GM12865 (cell line): ENCODE measurements around the gene ZNF316.

ENCODE experiments used
- DNase-seq: peaks from one replicate; pipeline ENCODE4 v3.0.0; 2010; ENCODE audit warnings: low read depth
- H3K4me3 ChIP-seq: 2 replicates; pipeline ENCODE4 v1.5.1; 2011; ENCODE audit warnings: mild to moderate bottlenecking, low read depth, low read length, control low read depth
- TF ChIP-seq, protein P1 (sequence below): IDR thresholded peaks from 2 replicates; pipeline ENCODE4 v1.5.1; 2011; ENCODE audit warnings: low read length, control low read depth, low read depth, inconsistent platforms; ENCODE audit not compliant: insufficient read depth; ENCODE audit errors: missing control alignments

Gene ZNF316

DNA sequence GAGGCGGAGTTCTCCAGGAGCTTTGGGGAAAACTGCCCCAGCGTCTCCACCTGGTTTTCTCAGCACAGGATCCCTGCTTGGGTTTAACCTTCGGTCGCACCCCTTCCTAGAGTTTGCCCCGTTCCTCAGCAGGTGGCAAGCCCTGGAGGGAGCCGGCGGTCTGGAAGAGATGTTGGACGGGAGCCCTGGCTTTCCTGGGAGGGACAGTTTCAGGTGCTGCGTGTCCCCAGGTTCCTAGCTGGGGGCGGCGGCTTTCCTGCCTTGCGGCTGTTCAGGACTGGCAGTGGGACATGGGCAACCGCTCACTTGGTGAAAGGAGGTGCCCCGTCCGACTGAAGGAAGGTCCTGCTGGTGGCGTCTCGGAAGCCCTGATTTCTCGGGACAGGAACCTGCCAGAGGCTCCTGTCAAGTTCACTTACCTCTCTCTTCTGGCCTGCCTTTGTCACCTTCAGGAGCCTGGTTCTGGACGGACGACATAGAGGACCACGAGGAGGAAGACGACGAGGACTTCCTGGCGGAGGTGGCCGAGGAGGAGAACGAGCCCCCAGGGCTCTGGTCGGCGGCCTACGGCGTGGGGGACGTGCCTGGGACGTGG lies 14.8 kb downstream of the ZNF316 start:
- no peak for DNase-seq
- no peak overlapping the region for H3K4me3 ChIP-seq
- TF ChIP-seq, protein P1, sequence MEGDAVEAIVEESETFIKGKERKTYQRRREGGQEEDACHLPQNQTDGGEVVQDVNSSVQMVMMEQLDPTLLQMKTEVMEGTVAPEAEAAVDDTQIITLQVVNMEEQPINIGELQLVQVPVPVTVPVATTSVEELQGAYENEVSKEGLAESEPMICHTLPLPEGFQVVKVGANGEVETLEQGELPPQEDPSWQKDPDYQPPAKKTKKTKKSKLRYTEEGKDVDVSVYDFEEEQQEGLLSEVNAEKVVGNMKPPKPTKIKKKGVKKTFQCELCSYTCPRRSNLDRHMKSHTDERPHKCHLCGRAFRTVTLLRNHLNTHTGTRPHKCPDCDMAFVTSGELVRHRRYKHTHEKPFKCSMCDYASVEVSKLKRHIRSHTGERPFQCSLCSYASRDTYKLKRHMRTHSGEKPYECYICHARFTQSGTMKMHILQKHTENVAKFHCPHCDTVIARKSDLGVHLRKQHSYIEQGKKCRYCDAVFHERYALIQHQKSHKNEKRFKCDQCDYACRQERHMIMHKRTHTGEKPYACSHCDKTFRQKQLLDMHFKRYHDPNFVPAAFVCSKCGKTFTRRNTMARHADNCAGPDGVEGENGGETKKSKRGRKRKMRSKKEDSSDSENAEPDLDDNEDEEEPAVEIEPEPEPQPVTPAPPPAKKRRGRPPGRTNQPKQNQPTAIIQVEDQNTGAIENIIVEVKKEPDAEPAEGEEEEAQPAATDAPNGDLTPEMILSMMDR = no peak

DNA sequence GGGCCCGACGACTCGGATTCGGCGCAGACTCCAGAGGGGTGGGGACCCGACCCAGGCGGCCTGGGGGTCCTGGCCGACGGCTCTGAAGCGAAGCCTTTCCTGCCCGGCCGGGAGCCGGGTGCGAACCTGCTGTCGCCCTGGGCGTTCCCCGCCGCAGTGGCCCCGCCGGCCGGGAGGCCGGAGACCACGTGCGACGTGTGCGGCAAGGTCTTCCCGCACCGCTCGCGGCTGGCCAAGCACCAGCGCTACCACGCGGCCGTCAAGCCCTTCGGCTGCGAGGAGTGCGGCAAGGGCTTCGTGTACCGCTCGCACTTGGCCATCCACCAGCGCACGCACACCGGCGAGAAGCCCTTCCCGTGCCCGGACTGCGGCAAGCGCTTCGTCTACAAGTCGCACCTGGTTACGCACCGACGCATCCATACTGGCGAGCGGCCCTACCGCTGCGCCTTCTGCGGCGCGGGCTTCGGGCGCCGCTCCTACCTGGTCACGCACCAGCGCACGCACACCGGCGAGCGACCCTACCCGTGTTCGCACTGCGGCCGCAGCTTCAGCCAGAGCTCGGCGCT lies 15.4 kb downstream of the ZNF316 start:
- no peak for DNase-seq
- H3K4me3 ChIP-seq = no peak overlapping the region
- TF ChIP-seq, protein P1 = no peak

DNA sequence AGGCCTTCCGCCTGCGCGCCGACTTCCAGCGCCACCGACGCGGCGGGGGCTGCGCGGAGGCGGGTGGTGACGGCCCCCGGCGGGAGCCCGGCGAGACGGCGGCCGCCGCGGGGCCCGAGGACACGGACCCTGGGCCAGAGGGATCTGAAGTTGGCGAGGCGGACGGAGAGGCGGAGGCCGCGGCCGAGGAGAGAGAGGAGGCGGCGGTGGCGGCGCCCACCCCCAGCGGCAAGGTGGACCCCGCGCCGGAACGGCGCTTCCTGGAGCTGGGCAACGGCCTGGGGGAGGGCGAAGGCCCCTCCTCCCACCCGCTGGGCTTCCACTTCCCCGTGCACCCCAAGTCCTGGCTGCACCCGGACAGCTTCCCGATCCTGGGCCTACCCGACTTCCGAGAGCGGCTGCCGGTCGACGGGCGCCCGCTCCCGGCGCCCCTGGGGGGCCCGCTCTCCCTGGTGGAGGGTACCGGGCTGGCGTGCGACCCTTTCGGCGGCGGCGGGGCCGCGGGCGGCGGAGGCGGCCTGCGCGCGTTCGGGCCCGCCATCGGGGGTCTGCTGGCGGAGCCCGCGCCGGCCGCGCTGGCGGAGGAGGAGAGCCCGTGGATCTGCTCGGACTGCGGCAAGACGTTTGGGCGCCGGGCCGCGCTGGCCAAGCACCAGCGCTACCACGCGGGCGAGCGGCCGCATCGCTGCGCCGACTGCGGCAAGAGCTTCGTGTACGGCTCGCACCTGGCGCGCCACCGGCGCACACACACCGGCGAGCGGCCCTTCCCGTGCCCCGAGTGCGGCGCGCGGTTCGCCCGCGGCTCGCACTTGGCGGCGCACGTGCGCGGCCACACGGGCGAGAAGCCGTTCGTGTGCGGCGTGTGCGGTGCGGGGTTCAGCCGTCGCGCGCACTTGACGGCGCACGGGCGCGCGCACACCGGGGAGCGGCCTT lies 16.2 kb downstream of the ZNF316 start:
- DNase-seq = no peak
- H3K4me3 ChIP-seq = no peak overlapping the region
- TF ChIP-seq, protein P1 = no peak

DNA sequence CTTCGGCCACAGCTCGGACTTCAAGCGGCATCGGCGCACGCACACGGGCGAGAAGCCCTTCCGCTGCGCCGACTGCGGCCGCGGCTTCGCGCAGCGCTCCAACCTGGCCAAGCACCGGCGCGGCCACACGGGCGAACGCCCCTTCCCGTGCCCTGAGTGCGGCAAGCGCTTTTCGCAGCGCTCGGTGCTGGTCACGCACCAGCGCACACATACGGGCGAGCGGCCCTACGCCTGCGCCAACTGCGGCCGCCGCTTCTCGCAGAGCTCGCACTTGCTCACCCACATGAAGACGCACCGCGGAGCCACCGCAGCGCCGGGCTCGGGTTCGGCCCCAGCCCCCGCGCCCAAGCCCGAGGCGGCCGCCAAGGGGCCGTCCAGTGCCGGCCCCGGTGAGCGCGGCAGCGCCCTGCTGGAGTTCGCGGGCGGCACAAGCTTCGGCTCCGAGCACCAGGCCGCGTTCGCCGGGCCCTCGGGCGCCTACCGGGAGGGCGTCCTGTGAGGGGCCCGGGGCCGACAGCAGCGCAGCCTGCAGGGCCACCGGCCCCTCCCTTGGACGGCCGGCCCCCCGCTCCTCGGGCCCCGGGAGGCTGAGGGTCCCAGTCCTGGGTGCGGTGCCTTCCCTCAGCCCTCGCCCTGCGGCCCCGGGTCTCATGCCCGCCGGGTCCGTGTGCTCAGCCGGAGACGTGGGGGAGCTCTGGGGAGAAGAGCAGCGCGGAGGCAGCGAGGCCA lies 17.2 kb downstream of the ZNF316 start:
- TF ChIP-seq, protein P1 = no peak

DNA sequence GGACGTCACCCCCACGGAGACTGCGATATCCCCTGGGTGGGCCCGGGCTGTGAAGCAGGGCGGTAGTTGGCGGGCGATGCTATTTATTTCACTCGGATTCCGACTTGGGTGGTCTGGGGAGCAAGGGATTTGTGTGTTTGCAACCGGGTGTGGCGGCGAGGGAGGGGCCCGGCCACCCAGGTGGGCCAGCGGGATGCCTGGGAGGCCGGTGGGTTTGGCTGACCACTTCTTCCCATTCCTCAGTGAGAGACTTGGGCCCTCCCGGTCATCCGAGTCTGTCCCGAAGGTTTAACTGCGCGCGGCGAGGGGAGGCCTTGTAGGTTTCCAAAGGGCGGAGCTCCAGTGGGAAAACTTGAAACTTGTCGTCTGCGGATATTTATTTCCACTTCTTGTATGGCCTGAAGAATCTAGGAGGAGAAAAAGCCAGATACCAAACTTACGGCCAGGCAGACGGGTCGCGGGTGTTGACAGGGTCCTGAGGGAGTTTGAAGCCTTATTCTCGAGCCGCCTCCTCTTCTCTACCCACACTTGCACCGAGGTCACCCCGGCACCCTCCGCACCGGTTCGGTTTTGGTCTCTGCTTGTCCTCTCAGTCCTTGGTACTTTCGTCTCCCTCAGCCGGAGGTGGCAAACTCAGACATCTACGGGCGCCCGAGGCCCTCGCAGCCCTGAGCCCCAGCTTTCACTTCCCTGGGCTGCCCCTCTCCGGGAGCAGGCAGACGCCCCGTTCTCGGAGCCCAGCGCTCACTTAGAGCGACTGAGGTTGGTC lies 17.9 kb downstream of the ZNF316 start:
- no peak for DNase-seq

More for the DNA sequence above, 17.2 kb downstream of the ZNF316 start:
- no peak overlapping the region for H3K4me3 ChIP-seq
- no peak for DNase-seq

More for the DNA sequence above, 17.9 kb downstream of the ZNF316 start:
- TF ChIP-seq, protein P1 = no peak
- no peak overlapping the region for H3K4me3 ChIP-seq
